Right hindlimb (tissue), 1 donor: ENCODE data around the gene DDA1.
"Not testable (repeated sequence)": the region's sequence is repeated elsewhere in the genome, so short reads cannot be mapped to it uniquely, and the experiment has no call there.

Source experiments
- DNase-seq: peaks from one replicate; pipeline ENCODE4 v3.0.0-alpha.2; 2018

Gene DDA1

GRCh38 chr19:17309198-17309964 lies at the start of gene DDA1:
DDA1 (plus strand) TSS chr19:17309563; CDS start chr19:17309655, 92 bp downstream.
- DNase-seq: peak; percentile 100

- no peak for DNase-seq
These were observed 49.4 kb upstream of the DDA1 start for GRCh38 chr19:17259934-17260333.

- peak; percentile 54 for DNase-seq
These were observed 48.5 kb upstream of the DDA1 start for GRCh38 chr19:17260842-17261325.

GRCh38 chr19:17262557-17262956 lies 46.8 kb upstream of the DDA1 start:
- DNase-seq: no peak

- no peak for DNase-seq
These were observed 45.4 kb upstream of the DDA1 start for GRCh38 chr19:17263712-17264640.

GRCh38 chr19:17264641-17264979 lies 44.8 kb upstream of the DDA1 start, which contains the start of gene USHBP1:
USHBP1 (minus strand) TSS chr19:17264745; CDS start chr19:17264299, 446 bp downstream.
- no peak for DNase-seq

GRCh38 chr19:17266026-17266425 lies 43.3 kb upstream of the DDA1 start:
- no peak for DNase-seq

GRCh38 chr19:17266589-17266974 lies 42.8 kb upstream of the DDA1 start:
- no peak for DNase-seq

- peak; percentile 99 for DNase-seq
These were observed 42.2 kb upstream of the DDA1 start, which contains the start of gene BABAM1 for GRCh38 chr19:17266975-17267788. BABAM1 (plus strand) TSS chr19:17267443; CDS start chr19:17268807, 1,364 bp downstream.

- no peak for DNase-seq
These were observed 40.6 kb upstream of the DDA1 start for GRCh38 chr19:17268754-17269153.

- not testable (repeated sequence) for DNase-seq
These were observed 34.5 kb upstream of the DDA1 start for GRCh38 chr19:17274892-17275291.

- no peak for DNase-seq
These were observed 33.8 kb upstream of the DDA1 start for GRCh38 chr19:17275441-17276175.

- DNase-seq: no peak
These were observed 29.9 kb upstream of the DDA1 start for GRCh38 chr19:17279436-17279835.

- DNase-seq: peak; percentile 58
These were observed 27.7 kb upstream of the DDA1 start, which contains the start of gene ANKLE1 for GRCh38 chr19:17281391-17282304. ANKLE1 (plus strand) TSS chr19:17281901; CDS start chr19:17281921, 20 bp downstream.

- DNase-seq: peak; percentile 82
These were observed 26.8 kb upstream of the DDA1 start for GRCh38 chr19:17282488-17283125.

- no peak for DNase-seq
These were observed 25.8 kb upstream of the DDA1 start for GRCh38 chr19:17283504-17283996.

- DNase-seq: no peak
These were observed 23.8 kb upstream of the DDA1 start for GRCh38 chr19:17285415-17286135.

GRCh38 chr19:17286263-17286662 lies 23.1 kb upstream of the DDA1 start:
- DNase-seq: no peak

- no peak for DNase-seq
These were observed 22.6 kb upstream of the DDA1 start for GRCh38 chr19:17286752-17287151.
